ENCODE data around the gene FGD2. TPM values are rescaled to one million over a fixed set of nuclear protein-coding genes. Genes with fewer than 3 reads are reported as not detected.
A peak's percentile ranks its signal among the peaks of the same experiment; 100 is the strongest.

Gene FGD2
- total and polyA plus RNA-seq, 2 donors (not counting 3 experiments of a cell fraction or from before 2014, with no cell fraction given) = not detected

- H3K4me3 ChIP-seq (replicated peaks in 1 of 3; ENCODE audit: insufficient read depth in 1 of 3, low read depth in 1 of 3, low read length in 3 of 3) = no peak overlapping the region
- CTCF ChIA-PET = interaction anchor here (5.1 to 15.2 kb wide), 3 partner anchors 20 to 162 kb away, joined by 62 to 399 read pairs (median 66); partner anchors contain the start of gene PIM1
- POLR2A ChIA-PET = no interaction called here
- BruUV-seq (replicated peaks) = no TSS peak
- DNase-seq (ENCODE audit: low read depth, low spot score) (peak; percentile 39), FAIRE-seq (peak; percentile 65)
- intact Hi-C loops (cut with micrococcal nuclease) (no loop called here), dilution Hi-C loops (cut with MboI; ENCODE audit: extremely low pct_ligation_motif_present, low sequenced_read_pairs) (no loop called here)
- H3K9me3 ChIP-seq (replicated peaks; ENCODE audit: control insufficient read depth, insufficient read depth, low read length) = no peaks in the 10 kb centered on the region
- H3K27me3 ChIP-seq (ENCODE audit: control insufficient read depth in 2 of 2, insufficient read depth in 2 of 2, low read length in 2 of 2) = peaks cover 0 to 8% of the 10 kb centered on the region in 2 experiments
- no peaks in the 10 kb centered on the region for H3K4me1 ChIP-seq (ENCODE audit: control insufficient read depth, extremely low read depth, insufficient read depth, low read length)
- H3K36me3 ChIP-seq (ENCODE audit: control insufficient read depth in 2 of 2, extremely low read depth in 1 of 2, insufficient read depth in 2 of 2, low read length in 2 of 2) = no peaks in the 10 kb centered on the region
- no peaks in the 10 kb centered on the region for H4K20me1 ChIP-seq (replicated peaks; ENCODE audit: control insufficient read depth, extremely low read depth, insufficient read depth, low read length)
- no peak overlapping the region for H3K4me2 ChIP-seq (ENCODE audit: insufficient read depth, low read length)
- no peaks in the 10 kb centered on the region for H3K79me2 ChIP-seq (ENCODE audit: control insufficient read depth, insufficient read depth, low read length)
- no peaks in the 10 kb centered on the region for H3K9me1 ChIP-seq (replicated peaks; ENCODE audit: control insufficient read depth, extremely low read depth, insufficient read depth, low read length)
- no peak overlapping the region for H2AFZ ChIP-seq (ENCODE audit: low read depth, low read length)
- no peak overlapping the region for H3K27ac ChIP-seq (ENCODE audit: insufficient read depth, low read depth, low read length)
- no peak overlapping the region for H3K9ac ChIP-seq (replicated peaks; ENCODE audit: extremely low read depth, insufficient read depth, low read length)
- TF ChIP-seq CTCF (IDR thresholded peaks at IDR 0.05; ENCODE audit: extremely low read depth in 1 of 2, insufficient read depth in 1 of 2, low read depth in 1 of 2, low read length in 2 of 2) (no peak), FOS (IDR thresholded peaks at IDR 0.05; ENCODE audit: borderline replicate concordance, insufficient read depth, low read length) (no peak), POLR2A (IDR thresholded peaks at IDR 0.05; ENCODE audit: low read depth, low read length) (no peak), POLR2AphosphoS5 (IDR thresholded peaks at IDR 0.05; ENCODE audit: insufficient read depth, low read depth, low read length) (no peak)
Measured at GRCh38 chr6:37048851-37049757, 43.6 kb downstream of the FGD2 start.

GRCh38 chr6:37049758-37050044, 44.2 kb downstream of the FGD2 start:
- CTCF ChIA-PET = interaction anchor here (2.4 to 15.2 kb wide), 5 partner anchors 10 to 161 kb away, joined by 14 to 399 read pairs (median 62); partner anchors contain the start of gene PIM1
- TF ChIP-seq MAX (IDR thresholded peaks at IDR 0.05; ENCODE audit: insufficient read depth, insufficient read length) = no peak
- no peak for TF ChIP-seq JUN (IDR thresholded peaks at IDR 0.05; ENCODE audit: borderline replicate concordance, insufficient read depth, insufficient read length, low read depth)
- no peak for TF ChIP-seq FOS (IDR thresholded peaks at IDR 0.05; ENCODE audit: borderline replicate concordance, insufficient read depth, low read length)
- no peak for TF ChIP-seq CTCF (IDR thresholded peaks at IDR 0.05; ENCODE audit: extremely low read depth in 1 of 2, insufficient read depth in 1 of 2, low read depth in 1 of 2, low read length in 2 of 2)
- no peak for TF ChIP-seq GATA2 (IDR thresholded peaks at IDR 0.05; ENCODE audit: insufficient read depth, insufficient read length, low read depth, low read length)
- TF ChIP-seq MYC (IDR thresholded peaks at IDR 0.05; ENCODE audit: low read depth, low read length) = no peak
- no peak for TF ChIP-seq EZH2 (IDR thresholded peaks at IDR 0.05; ENCODE audit: borderline replicate concordance, low read depth, low read length, severe bottlenecking)
- TF ChIP-seq POLR2A (IDR thresholded peaks at IDR 0.05; ENCODE audit: low read depth, low read length) = no peak
- TF ChIP-seq POLR2AphosphoS5 (IDR thresholded peaks at IDR 0.05; ENCODE audit: insufficient read depth, low read depth, low read length) = no peak
- Histone ChIP-seq H3K4me1 (ENCODE audit: control insufficient read depth, extremely low read depth, insufficient read depth, low read length) (no peaks in the 10 kb centered on the region), H3K4me3 (replicated peaks in 1 of 3; ENCODE audit: insufficient read depth in 1 of 3, low read depth in 1 of 3, low read length in 3 of 3) (no peak overlapping the region), H3K79me2 (ENCODE audit: control insufficient read depth, insufficient read depth, low read length) (no peaks in the 10 kb centered on the region), H3K27ac (ENCODE audit: insufficient read depth, low read depth, low read length) (no peak overlapping the region), H4K20me1 (replicated peaks; ENCODE audit: control insufficient read depth, extremely low read depth, insufficient read depth, low read length) (no peaks in the 10 kb centered on the region), H3K36me3 (ENCODE audit: control insufficient read depth in 2 of 2, extremely low read depth in 1 of 2, insufficient read depth in 2 of 2, low read length in 2 of 2) (no peaks in the 10 kb centered on the region), H2AFZ (ENCODE audit: low read depth, low read length) (no peak overlapping the region), H3K27me3 (ENCODE audit: control insufficient read depth in 2 of 2, insufficient read depth in 2 of 2, low read length in 2 of 2) (peaks cover 0 to 8% of the 10 kb centered on the region in 2 experiments), H3K9me3 (replicated peaks; ENCODE audit: control insufficient read depth, insufficient read depth, low read length) (no peaks in the 10 kb centered on the region), H3K4me2 (ENCODE audit: insufficient read depth, low read length) (no peak overlapping the region), H3K9me1 (replicated peaks; ENCODE audit: control insufficient read depth, extremely low read depth, insufficient read depth, low read length) (no peaks in the 10 kb centered on the region), H3K9ac (replicated peaks; ENCODE audit: extremely low read depth, insufficient read depth, low read length) (no peak overlapping the region)
- dilution Hi-C loops (cut with MboI; ENCODE audit: extremely low pct_ligation_motif_present, low sequenced_read_pairs) = no loop called here
- no TSS peak for BruUV-seq (replicated peaks)
- intact Hi-C loops (cut with micrococcal nuclease) = no loop called here
- FAIRE-seq (no peak), DNase-seq (ENCODE audit: low read depth, low spot score) (no peak)
- POLR2A ChIA-PET = no interaction called here

Data from endothelial cell of umbilical vein (primary cell).